ENCODE results near the gene SYNJ1. TPM values are rescaled to one million over a fixed set of nuclear protein-coding genes. Genes with fewer than 3 reads are reported as not detected.
"Not testable (repeated sequence)": the region's sequence is repeated elsewhere in the genome, so short reads cannot be mapped to it uniquely, and the experiment has no call there.

The SYNJ1 gene
- polyA plus RNA-seq, 3 donors, result 4.0 to 16.5 (median 8.1) TPM

- Mint-ChIP-seq H3K36me3 (peaks cover 0 to 5% of the 10 kb centered on the region in 2 donors), H3K4me3 (no peak overlapping the region), H3K27ac (no peak overlapping the region), H3K27me3 (ENCODE audit: low read depth in 3 of 3) (no peaks in the 10 kb centered on the region), H3K4me1 (peaks cover 15% of the 10 kb centered on the region), H3K9me3 (no peaks in the 10 kb centered on the region)
- no peak overlapping the region for H3K4me3 ChIP-seq (replicated peaks in 1 of 3; ENCODE audit: low read depth in 2 of 3, low read length in 3 of 3)
- no peaks in the 10 kb centered on the region for H4K20me1 ChIP-seq (ENCODE audit: insufficient read depth, low read length)
- no peak overlapping the region for H3K27ac ChIP-seq (ENCODE audit: low read depth in 1 of 2, low read length in 2 of 2)
- H3K9ac ChIP-seq (ENCODE audit: insufficient read depth, low read length, poor library complexity, severe bottlenecking), result no peak overlapping the region
- H3K9me3 ChIP-seq (replicated peaks in 1 of 2; ENCODE audit: control insufficient read depth in 1 of 2, insufficient read depth in 1 of 2, low read length in 2 of 2), result no peaks in the 10 kb centered on the region
- H3K27me3 ChIP-seq (ENCODE audit: control insufficient read depth in 2 of 2, insufficient read depth in 2 of 2, low read length in 2 of 2), result no peaks in the 10 kb centered on the region
- intact Hi-C loops (cut with micrococcal nuclease), result no loop called here
- H3K79me2 ChIP-seq (ENCODE audit: insufficient read depth, low read length), result no peaks in the 10 kb centered on the region
- no peak for TF ChIP-seq CTCF (IDR thresholded peaks at IDR 0.05)
- no peaks in the 10 kb centered on the region for H3K36me3 ChIP-seq (replicated peaks in 1 of 2; ENCODE audit: control insufficient read depth in 1 of 2, insufficient read depth in 2 of 2, low read length in 2 of 2)
- DNase-seq, result no peak
- 88% methylated on average over 1 of the region's 1 CpG for WGBS (ENCODE audit: insufficient coverage)
- no peak overlapping the region for H3K4me2 ChIP-seq (replicated peaks; ENCODE audit: extremely low read depth, low read length, poor library complexity, severe bottlenecking)
- no peak overlapping the region for H2AFZ ChIP-seq (ENCODE audit: insufficient read depth, low read depth, low read length, poor library complexity, severe bottlenecking)
- H3K4me1 ChIP-seq (ENCODE audit: control insufficient read depth in 1 of 2, insufficient read depth in 2 of 2, low read length in 2 of 2), result peaks cover 13 to 15% of the 10 kb centered on the region in 2 donors
These were observed 49.5 kb upstream of the SYNJ1 start for GRCh38 chr21:32777269-32777668.

- H3K4me3 Mint-ChIP-seq, result no peak overlapping the region
- no peak overlapping the region for H2AFZ ChIP-seq (ENCODE audit: insufficient read depth, low read depth, low read length, poor library complexity, severe bottlenecking)
- WGBS (ENCODE audit: insufficient coverage), result 97% methylated on average over 6 of the region's 6 CpGs
- intact Hi-C loops (cut with micrococcal nuclease), result no loop called here
- H3K4me1 Mint-ChIP-seq, result peaks cover 17% of the 10 kb centered on the region
- peaks cover 0 to 2% (median 1%) of the 10 kb centered on the region in 3 donors for H3K27me3 Mint-ChIP-seq (ENCODE audit: low read depth in 3 of 3)
- no peak overlapping the region for H3K27ac ChIP-seq (ENCODE audit: low read depth in 1 of 2, low read length in 2 of 2)
- no peak overlapping the region for H3K4me2 ChIP-seq (replicated peaks; ENCODE audit: extremely low read depth, low read length, poor library complexity, severe bottlenecking)
- peaks cover 0 to 1% of the 10 kb centered on the region in 2 donors for H3K9me3 ChIP-seq (replicated peaks in 1 of 2; ENCODE audit: control insufficient read depth in 1 of 2, insufficient read depth in 1 of 2, low read length in 2 of 2)
- H3K36me3 Mint-ChIP-seq, result peaks cover 0 to 5% of the 10 kb centered on the region in 2 donors
- no peak for TF ChIP-seq CTCF (IDR thresholded peaks at IDR 0.05)
- no peak overlapping the region for H3K27ac Mint-ChIP-seq
- H3K36me3 ChIP-seq (replicated peaks in 1 of 2; ENCODE audit: control insufficient read depth in 1 of 2, insufficient read depth in 2 of 2, low read length in 2 of 2), result no peaks in the 10 kb centered on the region
- H3K4me1 ChIP-seq (ENCODE audit: control insufficient read depth in 1 of 2, insufficient read depth in 2 of 2, low read length in 2 of 2), result peaks cover 14 to 15% of the 10 kb centered on the region in 2 donors
- no peaks in the 10 kb centered on the region for H3K9me3 Mint-ChIP-seq
- no peaks in the 10 kb centered on the region for H3K79me2 ChIP-seq (ENCODE audit: insufficient read depth, low read length)
- no peak overlapping the region for H3K4me3 ChIP-seq (replicated peaks in 1 of 3; ENCODE audit: low read depth in 2 of 3, low read length in 3 of 3)
- no peaks in the 10 kb centered on the region for H4K20me1 ChIP-seq (ENCODE audit: insufficient read depth, low read length)
- no peak for DNase-seq
- H3K9ac ChIP-seq (ENCODE audit: insufficient read depth, low read length, poor library complexity, severe bottlenecking), result no peak overlapping the region
- H3K27me3 ChIP-seq (ENCODE audit: control insufficient read depth in 2 of 2, insufficient read depth in 2 of 2, low read length in 2 of 2), result no peaks in the 10 kb centered on the region
These were observed 48.9 kb upstream of the SYNJ1 start for GRCh38 chr21:32776743-32777142.

- Mint-ChIP-seq H3K4me3 (peak overlapping the region in 1 of 2 donors; percentile 99), H3K36me3 (peaks cover 8 to 14% of the 10 kb centered on the region in 2 donors), H3K27ac (peak overlapping the region in 6 of 7 donors; percentile 35 to 100 (median 98)), H3K4me1 (peaks cover 36% of the 10 kb centered on the region)
- peaks cover 24 to 31% of the 10 kb centered on the region in 2 donors for H3K4me1 ChIP-seq (ENCODE audit: control insufficient read depth in 1 of 2, insufficient read depth in 2 of 2, low read length in 2 of 2)
- not testable (repeated sequence) for DNase-seq; H3K27me3 Mint-ChIP-seq (ENCODE audit: low read depth in 3 of 3); H3K9me3 Mint-ChIP-seq; H3K9me3 ChIP-seq (replicated peaks in 1 of 2; ENCODE audit: control insufficient read depth in 1 of 2, insufficient read depth in 1 of 2, low read length in 2 of 2); H3K27me3 ChIP-seq (ENCODE audit: control insufficient read depth in 2 of 2, insufficient read depth in 2 of 2, low read length in 2 of 2); H3K9ac ChIP-seq (ENCODE audit: insufficient read depth, low read length, poor library complexity, severe bottlenecking); H3K36me3 ChIP-seq (replicated peaks in 1 of 2; ENCODE audit: control insufficient read depth in 1 of 2, insufficient read depth in 2 of 2, low read length in 2 of 2)
- intact Hi-C loops (cut with micrococcal nuclease), result loop anchor here (5.0 kb wide), 2 partner anchors 46 to 769 kb away; partner anchors contain the start of genes SYNJ1 (in 2 of the 2), GART (in 1 of the 2) and SON (in 1 of the 2)
- peak overlapping the region in 1 of 2 donors; percentile 91 for H3K27ac ChIP-seq (ENCODE audit: low read depth in 1 of 2, low read length in 2 of 2)
- peaks cover 31% of the 10 kb centered on the region for H3K79me2 ChIP-seq (ENCODE audit: insufficient read depth, low read length)
- WGBS (ENCODE audit: insufficient coverage), result 95% methylated on average over 8 of the region's 11 CpGs
- H3K4me3 ChIP-seq (replicated peaks in 1 of 3; ENCODE audit: low read depth in 2 of 3, low read length in 3 of 3), result peak overlapping the region; percentile 43 to 88 (median 86)
- peaks cover 24% of the 10 kb centered on the region for H4K20me1 ChIP-seq (ENCODE audit: insufficient read depth, low read length)
- peak overlapping the region; percentile 81 for H2AFZ ChIP-seq (ENCODE audit: insufficient read depth, low read depth, low read length, poor library complexity, severe bottlenecking)
- H3K4me2 ChIP-seq (replicated peaks; ENCODE audit: extremely low read depth, low read length, poor library complexity, severe bottlenecking), result peak overlapping the region; percentile 95
These were observed 45.2 kb upstream of the SYNJ1 start for GRCh38 chr21:32773048-32773344.
